Cortex of kidney (tissue), 1 donor: ENCODE results near the gene DLG2.

ENCODE experiments used
- DNase-seq: peaks from one replicate; lab custom pipeline; 2025; lab: John Stamatoyannopoulos, UW

The DLG2 gene

GRCh38 chr11:83923961-83924360, 1703.2 kb downstream of the DLG2 start:
- no peak for DNase-seq

GRCh38 chr11:83922953-83923352, 1704.2 kb downstream of the DLG2 start:
- no peak for DNase-seq

- DNase-seq = no peak
Measured at GRCh38 chr11:83922318-83922717, 1704.8 kb downstream of the DLG2 start.

GRCh38 chr11:83921447-83922192, 1705.5 kb downstream of the DLG2 start:
- no peak for DNase-seq

GRCh38 chr11:83918476-83918875, 1708.7 kb downstream of the DLG2 start:
- DNase-seq = no peak

GRCh38 chr11:83914995-83915394, 1712.1 kb downstream of the DLG2 start:
- no peak for DNase-seq

GRCh38 chr11:83909579-83910534, 1717.3 kb downstream of the DLG2 start:
- no peak for DNase-seq

- DNase-seq = no peak
Measured at GRCh38 chr11:83908298-83908856, 1718.8 kb downstream of the DLG2 start.

GRCh38 chr11:83895516-83895915, 1731.6 kb downstream of the DLG2 start:
- DNase-seq = no peak

- no peak for DNase-seq
Measured at GRCh38 chr11:83881428-83881827, 1745.7 kb downstream of the DLG2 start.

GRCh38 chr11:83871054-83871453, 1756.1 kb downstream of the DLG2 start:
- no peak for DNase-seq

GRCh38 chr11:83866655-83867054, 1760.5 kb downstream of the DLG2 start:
- DNase-seq = no peak

GRCh38 chr11:83865636-83866461, 1761.3 kb downstream of the DLG2 start:
- no peak for DNase-seq

- no peak for DNase-seq
Measured at GRCh38 chr11:83864412-83865057, 1762.6 kb downstream of the DLG2 start.

- DNase-seq = no peak
Measured at GRCh38 chr11:83863272-83863671, 1763.9 kb downstream of the DLG2 start.

- DNase-seq = no peak
Measured at GRCh38 chr11:83862691-83863090, 1764.5 kb downstream of the DLG2 start.

GRCh38 chr11:83862033-83862432, 1765.1 kb downstream of the DLG2 start:
- no peak for DNase-seq

GRCh38 chr11:83858694-83859093, 1768.5 kb downstream of the DLG2 start:
- no peak for DNase-seq

GRCh38 chr11:83855237-83855636, 1771.9 kb downstream of the DLG2 start:
- DNase-seq = no peak

- DNase-seq = no peak
Measured at GRCh38 chr11:83852775-83853442, 1774.2 kb downstream of the DLG2 start.

GRCh38 chr11:83852012-83852411, 1775.1 kb downstream of the DLG2 start:
- no peak for DNase-seq
